Cardiac fibroblast (primary cell): ENCODE measurements around the gene ZMIZ2.

ENCODE experiments used
- DNase-seq, 2 donors: peaks; one replicate each; pipeline versions ENCODE4 v3.0.0 to v3.0.0-alpha.2; 2010; ENCODE audit warnings: low read depth in 2 of 2
- H3K4me3 ChIP-seq, 2 donors: replicated peaks in 1 of 2; 1 replicate in 1 of 2; 2 replicates in 1 of 2; pipeline ENCODE4 v1.5.1; 2011; ENCODE audit warnings: low read depth in 2 of 2, low read length in 2 of 2, mild to moderate bottlenecking in 2 of 2, moderate library complexity in 1 of 2
- CTCF ChIP-seq: IDR thresholded peaks from one replicate; pipeline ENCODE4 v1.5.1; 2011; ENCODE audit warnings: low read depth, mild to moderate bottlenecking, low read length, inconsistent platforms

The ZMIZ2 gene

GRCh38 chr7:44764081-44764480, 15.4 kb downstream of the ZMIZ2 start:
- no peak overlapping the region for H3K4me3 ChIP-seq
- no peak for DNase-seq
- TF ChIP-seq CTCF = no peak

GRCh38 chr7:44764665-44765578, 16.3 kb downstream of the ZMIZ2 start:
- no peak for TF ChIP-seq CTCF

GRCh38 chr7:44765579-44766415, 17.1 kb downstream of the ZMIZ2 start:
- TF ChIP-seq CTCF = no peak
- H3K4me3 ChIP-seq = no peak overlapping the region
- DNase-seq = no peak

More at GRCh38 chr7:44764665-44765578, 16.3 kb downstream of the ZMIZ2 start:
- DNase-seq = no peak
- H3K4me3 ChIP-seq = no peak overlapping the region

- H3K4me3 ChIP-seq = no peak overlapping the region
- DNase-seq = no peak
- TF ChIP-seq CTCF = no peak
These were observed 17.8 kb downstream of the ZMIZ2 start for GRCh38 chr7:44766416-44766801.

GRCh38 chr7:44767134-44767911, 18.7 kb downstream of the ZMIZ2 start:
- DNase-seq = no peak
- no peak for TF ChIP-seq CTCF
- H3K4me3 ChIP-seq = no peak overlapping the region

GRCh38 chr7:44767912-44768627, 19.4 kb downstream of the ZMIZ2 start:
- no peak for TF ChIP-seq CTCF
- H3K4me3 ChIP-seq = no peak overlapping the region
- peak; percentile 27 to 83 for DNase-seq
